GM12865 (cell line): Measurements from ENCODE around the gene C16orf54.
"Not testable (repeated sequence)": the region's sequence is repeated elsewhere in the genome, so short reads cannot be mapped to it uniquely, and the experiment has no call there.

ENCODE experiments used
- DNase-seq: peaks from one replicate; pipeline ENCODE4 v3.0.0; 2010; ENCODE audit warnings: low read depth
- H3K4me3 ChIP-seq: 2 replicates; pipeline ENCODE4 v1.5.1; 2011; ENCODE audit warnings: mild to moderate bottlenecking, low read depth, low read length, control low read depth
- CTCF ChIP-seq: IDR thresholded peaks from 2 replicates; pipeline ENCODE4 v1.5.1; 2011; ENCODE audit warnings: low read length, control low read depth, low read depth, inconsistent platforms; ENCODE audit not compliant: insufficient read depth; ENCODE audit errors: missing control alignments

The C16orf54 gene

DNA sequence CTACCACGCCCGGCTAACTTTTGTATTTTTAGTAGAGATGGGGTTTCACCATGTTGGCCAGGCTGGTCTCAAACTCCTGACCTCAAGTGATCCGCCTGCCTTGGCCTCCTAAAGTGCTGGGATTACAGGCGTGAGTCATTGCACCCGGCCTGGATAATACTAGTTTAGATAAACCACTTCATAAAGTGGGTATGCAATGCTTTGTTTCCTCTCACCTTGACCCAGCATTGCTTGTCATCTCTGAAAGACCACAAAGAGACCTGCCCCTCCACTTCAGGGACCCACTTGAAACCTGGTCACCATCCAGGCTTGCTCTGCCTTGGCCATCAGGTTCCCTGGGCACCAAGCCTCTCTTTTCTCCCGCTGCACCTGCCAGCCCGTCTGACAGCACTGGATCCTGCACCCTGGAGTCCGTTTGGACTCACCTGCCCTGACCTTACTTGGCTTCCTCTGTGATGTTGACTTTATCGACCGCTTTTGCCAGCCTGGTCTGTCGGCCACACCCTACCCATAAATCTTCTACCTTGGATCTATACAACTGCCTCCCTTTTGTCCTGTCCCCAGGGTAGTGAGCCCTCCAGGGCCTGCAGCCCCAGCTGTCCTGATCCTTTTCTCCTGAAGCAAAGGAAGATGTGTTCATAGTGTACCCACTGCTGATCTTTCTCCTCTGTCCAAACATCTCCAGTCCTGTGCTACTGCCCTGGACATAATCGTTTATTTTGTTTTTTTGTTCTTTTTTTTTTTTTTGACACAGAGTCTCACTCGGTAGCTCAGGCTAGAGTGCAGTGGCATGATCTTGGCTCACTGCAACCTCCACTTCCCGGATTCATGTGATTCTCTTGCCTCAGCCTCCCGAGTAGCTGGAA lies 19.6 kb upstream of the C16orf54 start:
- no peak overlapping the region for H3K4me3 ChIP-seq
- TF ChIP-seq CTCF: no peak
- no peak for DNase-seq

- no peak for TF ChIP-seq CTCF
- H3K4me3 ChIP-seq: no peak overlapping the region
- DNase-seq: no peak
Observed at GRCh38 chr16:29763326-29763725, 17.5 kb upstream of the C16orf54 start.

DNA sequence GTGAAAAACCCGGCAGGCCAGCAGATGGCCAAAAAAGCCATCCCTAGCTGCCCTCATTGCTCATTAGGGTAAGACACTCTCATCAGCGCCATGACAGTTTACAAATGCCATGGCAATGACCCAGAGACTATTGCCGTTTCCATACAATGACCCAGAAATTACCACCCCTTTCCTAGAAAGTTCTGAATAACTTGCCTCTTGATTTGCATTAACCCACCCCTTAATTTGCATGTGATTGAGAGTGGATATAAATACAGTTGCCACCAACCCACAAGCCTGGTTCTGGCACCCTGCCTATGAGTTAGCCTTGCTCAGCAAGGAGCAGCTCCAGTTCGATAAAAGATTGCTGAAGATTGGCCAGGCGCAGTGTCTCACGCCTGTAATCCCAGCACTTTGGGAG lies 16.1 kb upstream of the C16orf54 start:
- no peak for TF ChIP-seq CTCF
- DNase-seq: no peak
- no peak overlapping the region for H3K4me3 ChIP-seq

DNA sequence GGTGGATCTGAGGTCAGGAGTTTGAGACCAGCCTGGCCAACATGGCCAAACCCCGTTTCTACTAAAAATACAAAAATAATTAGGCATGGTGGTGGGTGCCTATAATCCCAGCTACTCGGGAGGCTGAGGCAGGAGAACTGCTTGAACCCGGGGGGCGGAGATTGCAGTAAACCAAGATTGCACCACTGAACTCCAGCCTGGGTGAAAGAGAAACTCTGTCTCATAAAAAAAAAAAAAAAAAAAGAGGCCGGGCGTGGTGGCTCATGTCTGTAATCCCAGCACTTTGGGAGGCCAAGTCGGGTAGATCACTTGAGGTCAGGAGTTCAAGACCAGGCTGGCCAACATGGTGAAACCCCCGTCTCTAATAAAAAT lies 15.5 kb upstream of the C16orf54 start:
- not testable (repeated sequence) for DNase-seq, H3K4me3 ChIP-seq

- no peak for DNase-seq
- no peak for TF ChIP-seq CTCF
- no peak overlapping the region for H3K4me3 ChIP-seq
Observed at GRCh38 chr16:29760567-29761279, 14.9 kb upstream of the C16orf54 start.

DNA sequence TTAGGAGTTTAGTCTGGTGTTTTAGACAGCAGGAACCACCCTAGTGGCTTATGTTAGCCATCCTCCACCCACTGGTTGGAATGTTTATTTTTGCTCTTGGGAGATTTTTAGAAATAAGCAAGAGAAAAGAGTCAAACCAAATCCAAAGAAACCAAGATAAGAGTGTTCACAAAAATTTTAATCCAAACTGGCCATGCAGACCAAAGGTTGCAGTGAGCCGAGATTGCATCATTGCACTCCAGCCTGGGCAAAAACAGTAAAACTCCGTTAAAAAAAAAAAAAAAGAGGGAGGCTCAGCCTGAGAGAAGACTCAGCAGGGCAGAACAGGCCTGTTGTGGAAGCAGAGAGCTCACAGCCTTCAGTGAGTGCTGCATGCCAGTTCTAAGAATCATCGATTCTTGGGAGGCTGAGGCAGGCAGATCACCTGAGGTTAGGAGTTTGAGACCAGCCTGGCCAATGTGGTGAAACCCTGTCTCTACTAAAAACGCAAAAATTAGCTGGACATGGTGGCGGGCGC lies 12.2 kb upstream of the C16orf54 start:
- no peak for DNase-seq
- no peak overlapping the region for H3K4me3 ChIP-seq
- TF ChIP-seq CTCF: no peak

DNA sequence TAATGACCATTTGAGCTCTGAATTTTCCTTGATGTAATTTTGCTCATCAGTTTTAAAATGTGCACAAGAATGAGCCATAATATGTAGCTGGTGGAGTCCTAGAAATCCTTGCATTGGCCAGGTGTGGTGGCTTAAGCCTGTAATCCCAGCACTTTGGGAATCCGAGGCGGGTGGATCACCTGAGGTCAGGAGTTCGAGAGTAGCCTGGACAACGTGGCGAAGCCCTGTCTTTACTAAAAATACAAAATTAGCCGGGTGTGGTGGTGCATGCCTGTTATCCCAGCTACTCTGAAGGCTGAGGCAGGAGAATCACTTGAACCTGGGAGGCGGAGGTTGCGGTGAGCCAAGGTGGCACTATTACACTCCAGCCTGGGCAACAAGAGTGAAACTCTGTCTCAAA lies 11.3 kb upstream of the C16orf54 start:
- H3K4me3 ChIP-seq, DNase-seq: not testable (repeated sequence)

DNA sequence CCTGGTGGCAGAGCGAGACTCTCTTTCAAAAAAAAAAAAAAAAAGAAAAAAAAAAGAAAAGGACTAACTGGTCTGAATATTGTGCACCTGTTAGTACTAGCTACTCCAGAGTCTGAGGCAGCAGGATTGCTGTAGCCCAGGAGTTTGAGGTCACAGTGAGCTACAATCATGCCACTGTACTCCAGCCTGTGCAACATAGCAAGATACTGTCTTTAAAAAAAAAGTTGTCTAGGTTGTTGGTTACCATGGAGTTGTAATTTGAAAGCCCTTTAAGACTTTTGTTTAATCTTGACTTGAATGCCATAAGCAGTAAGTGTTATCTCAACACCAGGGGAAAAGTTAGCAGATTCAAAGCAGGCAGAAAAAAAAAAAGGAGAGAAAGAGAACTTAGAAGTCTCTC lies 10.9 kb upstream of the C16orf54 start:
- no peak for DNase-seq
- TF ChIP-seq CTCF: no peak
- no peak overlapping the region for H3K4me3 ChIP-seq
